ENCODE results near the gene SPINK1.
A peak's percentile ranks its signal among the peaks of the same experiment; 100 is the strongest.
"Not testable (repeated sequence)": the region's sequence is repeated elsewhere in the genome, so short reads cannot be mapped to it uniquely, and the experiment has no call there.

The SPINK1 gene, protein sequence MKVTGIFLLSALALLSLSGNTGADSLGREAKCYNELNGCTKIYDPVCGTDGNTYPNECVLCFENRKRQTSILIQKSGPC

GRCh38 chr5:147831465-147831864 is at the start of gene SPINK1:
Gene SPINK1 (minus strand): TSS chr5:147831671. CDS start chr5:147831577, 94 bp downstream.
- DNase-seq, result no peak

GRCh38 chr5:147880487-147880886 is 49.0 kb upstream of the SPINK1 start:
- no peak for DNase-seq

DNA sequence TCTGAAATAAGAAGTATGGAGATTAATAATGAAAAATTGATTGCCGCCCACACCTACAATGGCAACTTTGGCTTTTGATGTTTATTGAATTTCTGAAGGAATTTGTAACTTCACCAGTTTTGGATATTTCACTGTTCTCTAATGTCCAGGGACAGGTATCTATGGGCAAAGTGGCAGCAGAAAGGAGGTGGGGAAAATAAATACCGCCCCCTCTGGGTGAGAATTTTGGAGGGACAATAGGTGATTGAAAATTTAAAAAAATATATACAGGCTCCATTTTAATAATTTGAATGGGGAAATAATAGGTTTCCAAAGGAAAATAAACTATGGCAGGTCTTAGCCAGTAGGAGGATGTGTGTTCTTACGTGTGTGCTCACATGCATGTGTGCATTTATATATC is 48.3 kb upstream of the SPINK1 start:
- DNase-seq, result no peak

DNA sequence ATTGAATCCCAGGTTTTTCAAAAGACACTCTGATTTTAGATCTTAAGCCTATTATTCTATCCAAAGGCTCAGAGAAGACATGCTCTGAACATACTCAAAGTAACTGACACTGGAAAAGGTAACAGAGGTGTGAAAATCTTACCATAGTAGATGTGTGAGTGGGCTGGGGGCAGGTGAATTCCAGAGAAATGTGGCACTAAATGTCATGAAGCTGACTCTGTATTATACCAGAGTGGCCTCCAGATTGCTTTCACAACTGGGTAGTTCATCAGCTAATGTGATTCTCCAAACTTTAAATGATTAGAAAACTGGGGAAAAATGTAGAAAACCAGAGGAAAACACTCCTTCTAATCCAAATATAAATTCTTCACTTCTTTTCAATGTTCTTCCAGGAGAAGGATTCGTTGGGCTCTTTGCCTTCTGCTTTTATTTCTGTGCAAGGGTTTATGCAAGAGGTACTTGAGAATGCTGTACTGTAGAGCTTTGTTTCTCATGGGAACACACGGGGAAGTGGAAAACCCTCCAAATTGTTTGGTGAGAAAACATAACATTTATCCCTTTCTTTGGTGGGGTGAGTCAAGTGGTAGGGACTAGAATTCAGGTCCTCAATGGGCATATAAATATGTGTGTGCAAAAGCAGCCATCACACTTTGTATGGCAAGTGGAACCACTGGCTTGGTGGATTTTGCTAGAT is 46.7 kb upstream of the SPINK1 start, which contains the start of gene SCGB3A2:
Gene SCGB3A2 (plus strand): TSS at position 646 of the 694 bp plus-strand sequence. CDS start 93 bp downstream, outside the sequence.
- DNase-seq, result no peak

- DNase-seq, result no peak
Observed at GRCh38 chr5:147876626-147877025, 45.2 kb upstream of the SPINK1 start.

- no peak for DNase-seq
Observed at GRCh38 chr5:147876141-147876540, 44.7 kb upstream of the SPINK1 start.

- no peak for DNase-seq
Observed at GRCh38 chr5:147874910-147875367, 43.5 kb upstream of the SPINK1 start.

DNA sequence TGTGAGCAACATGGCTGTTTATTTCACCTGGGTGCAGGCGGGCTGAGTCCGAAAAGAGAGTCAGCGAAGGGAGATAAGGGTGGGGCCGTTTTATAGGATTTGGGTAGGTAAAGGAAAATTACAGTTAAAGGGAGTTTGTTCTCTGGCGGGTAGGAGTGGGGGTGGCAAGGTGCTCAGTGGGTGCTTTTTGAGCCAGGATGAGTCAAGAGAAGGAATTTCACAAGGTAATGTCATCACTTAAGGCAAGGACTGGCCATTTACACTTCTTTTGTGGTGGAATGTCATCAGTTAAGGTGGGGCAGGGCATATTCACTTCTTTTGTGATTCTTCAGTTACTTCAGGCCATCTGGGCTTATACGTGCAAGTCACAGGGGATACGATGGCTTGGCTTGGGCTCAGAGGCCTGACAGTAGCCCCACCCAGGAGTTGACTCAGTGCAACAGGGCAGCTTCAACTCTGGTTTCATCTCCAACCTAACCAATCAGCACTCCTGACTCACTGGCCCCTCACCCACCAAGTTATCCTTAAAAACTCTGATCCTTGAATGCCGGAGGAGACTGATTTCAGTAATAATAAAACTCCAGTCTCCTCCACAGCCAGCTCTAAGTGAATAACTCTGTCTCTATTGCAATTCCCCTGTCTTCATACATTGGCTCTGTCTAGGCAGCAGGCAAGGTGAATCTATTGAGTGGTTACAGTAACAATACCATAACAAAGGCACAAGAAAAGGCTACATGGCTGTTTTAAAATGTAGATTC is 42.8 kb upstream of the SPINK1 start:
- not testable (repeated sequence) for DNase-seq

DNA sequence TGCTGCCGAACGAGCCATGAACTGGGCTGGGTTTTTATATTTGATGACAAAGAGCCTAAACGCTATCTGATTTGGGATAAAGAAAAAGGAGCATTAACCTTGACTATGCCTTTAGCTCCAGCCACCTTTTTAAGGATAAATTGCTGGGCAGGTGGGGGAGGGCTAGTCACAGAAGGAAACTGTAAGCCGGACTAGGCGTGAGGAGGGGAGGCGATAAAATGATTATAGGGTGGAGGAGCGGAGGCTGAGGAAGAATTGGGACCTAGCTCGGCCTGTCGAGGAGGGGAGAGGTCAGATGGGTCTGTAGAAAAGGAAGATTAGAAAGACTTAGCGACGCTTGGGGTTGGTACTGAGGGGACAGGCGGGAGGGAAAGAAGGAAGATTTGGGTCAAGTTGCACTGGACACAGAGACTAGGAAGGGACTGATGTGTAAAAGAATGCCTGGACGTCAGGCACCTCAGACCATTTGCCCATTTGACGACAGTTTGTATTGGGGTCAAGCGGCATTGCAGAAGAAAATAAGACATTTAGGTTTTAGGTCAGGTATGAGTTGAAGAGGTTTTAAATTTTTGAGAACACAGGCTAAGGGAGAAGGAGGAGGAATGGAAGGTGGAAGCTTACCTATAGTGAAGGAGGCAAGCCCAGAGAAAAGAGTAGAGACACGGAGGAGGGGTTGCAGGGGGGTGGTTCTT is 41.4 kb upstream of the SPINK1 start:
- not testable (repeated sequence) for DNase-seq

GRCh38 chr5:147871980-147872549 is 40.6 kb upstream of the SPINK1 start:
- DNase-seq, result not testable (repeated sequence)

DNA sequence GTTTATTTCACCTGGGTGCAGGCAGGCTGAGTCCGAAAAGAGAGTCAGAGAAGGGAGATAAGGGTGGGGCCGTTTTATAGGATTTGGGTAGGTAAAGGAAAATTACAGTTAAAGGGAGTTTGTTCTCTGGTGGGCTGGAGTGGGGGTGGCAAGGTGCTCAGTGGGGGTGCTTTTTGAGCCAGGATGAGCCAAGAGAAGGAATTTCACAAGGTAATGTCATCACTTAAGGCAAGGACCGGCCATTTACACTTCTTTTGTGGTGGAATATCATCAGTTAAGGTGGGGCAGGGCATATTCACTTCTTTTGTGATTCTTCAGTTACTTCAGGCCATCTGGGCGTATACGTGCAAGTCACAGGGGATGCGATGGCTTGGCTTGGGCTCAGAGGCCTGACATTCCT is 38.4 kb upstream of the SPINK1 start:
- DNase-seq, result not testable (repeated sequence)

GRCh38 chr5:147869112-147869511 is 37.6 kb upstream of the SPINK1 start:
- DNase-seq, result no peak

GRCh38 chr5:147863454-147864158 is 32.1 kb upstream of the SPINK1 start:
- DNase-seq, result no peak

DNA sequence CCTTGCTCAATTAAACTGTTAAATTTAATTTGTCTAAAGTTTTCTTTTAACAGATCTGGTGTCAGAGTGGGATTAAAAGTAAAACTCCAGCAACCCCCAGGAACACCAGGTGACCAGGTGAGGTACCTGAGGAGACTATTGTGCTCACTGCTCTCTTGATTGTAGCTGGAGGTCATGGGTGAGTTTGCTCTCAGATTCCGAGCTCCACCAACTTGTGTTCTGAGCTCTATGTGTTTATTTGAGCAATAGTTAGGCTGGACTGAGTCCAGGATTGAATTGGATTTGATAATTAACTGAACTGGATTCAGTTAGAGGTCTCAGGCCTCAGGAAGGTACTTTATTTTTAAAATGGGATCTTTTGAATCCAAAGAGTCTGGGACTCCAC is 29.2 kb upstream of the SPINK1 start:
- no peak for DNase-seq

- DNase-seq, result no peak
Observed at GRCh38 chr5:147859962-147860640, 28.6 kb upstream of the SPINK1 start.

DNA sequence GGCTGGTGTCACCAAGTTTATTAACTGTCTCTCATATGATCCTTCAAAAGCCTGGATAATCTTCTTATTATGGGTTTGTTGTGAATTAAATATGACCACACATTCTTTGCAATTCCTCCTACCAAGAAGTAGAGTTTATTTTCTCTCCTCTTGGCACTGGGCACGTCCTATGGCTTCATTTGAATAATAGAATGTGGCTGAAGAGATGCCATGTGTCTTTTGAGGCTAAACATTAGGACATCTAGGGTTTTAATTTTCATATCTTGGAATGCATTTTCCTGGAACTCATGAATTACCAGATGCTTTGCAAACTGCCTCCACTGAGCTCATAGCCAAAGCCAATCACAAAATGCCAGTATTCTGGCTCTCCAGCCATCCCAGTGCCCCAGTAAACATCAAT is 27.1 kb upstream of the SPINK1 start:
- DNase-seq, result no peak

DNA sequence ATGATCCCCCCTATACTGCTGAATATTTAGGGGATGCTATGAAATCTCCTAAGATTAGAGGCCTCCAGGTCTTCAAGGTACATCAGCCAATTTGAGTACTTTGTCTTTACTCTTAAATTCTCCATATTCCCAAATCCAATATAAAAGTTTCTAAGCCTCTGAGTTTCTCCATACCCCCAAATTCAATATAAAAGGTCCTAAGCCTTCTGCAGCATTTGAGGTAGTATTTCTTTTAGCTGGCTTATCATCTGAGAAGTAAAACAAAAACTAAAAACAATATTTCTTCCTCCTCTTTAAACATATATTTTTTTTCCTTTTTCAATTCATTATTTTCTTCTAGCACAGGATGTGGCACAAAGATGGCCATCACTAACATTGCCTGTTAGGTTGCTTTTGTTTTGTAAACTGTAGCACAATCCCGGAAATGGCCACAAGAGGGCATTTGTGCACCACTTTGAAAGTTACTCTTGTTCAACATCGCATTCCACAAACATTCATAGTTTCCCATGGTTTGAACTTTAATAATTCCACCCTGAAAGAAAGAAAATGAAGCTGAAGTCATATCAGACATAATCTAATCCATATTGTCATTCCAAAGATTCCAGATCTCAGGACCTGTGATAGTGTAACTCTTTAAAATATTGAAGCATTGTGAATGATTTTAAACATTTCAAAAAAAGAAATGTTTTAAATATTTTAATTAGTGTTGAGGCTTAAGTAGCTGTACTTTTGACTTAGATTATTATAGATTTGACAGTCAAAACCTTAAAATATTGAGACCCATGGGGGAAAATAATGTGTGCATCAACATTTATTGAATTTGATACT is 26.0 kb upstream of the SPINK1 start:
- peak; percentile 2 for DNase-seq

GRCh38 chr5:147856801-147857200 is 25.3 kb upstream of the SPINK1 start:
- no peak for DNase-seq

- DNase-seq, result no peak
Observed at GRCh38 chr5:147855774-147856069, 24.3 kb upstream of the SPINK1 start.

DNA sequence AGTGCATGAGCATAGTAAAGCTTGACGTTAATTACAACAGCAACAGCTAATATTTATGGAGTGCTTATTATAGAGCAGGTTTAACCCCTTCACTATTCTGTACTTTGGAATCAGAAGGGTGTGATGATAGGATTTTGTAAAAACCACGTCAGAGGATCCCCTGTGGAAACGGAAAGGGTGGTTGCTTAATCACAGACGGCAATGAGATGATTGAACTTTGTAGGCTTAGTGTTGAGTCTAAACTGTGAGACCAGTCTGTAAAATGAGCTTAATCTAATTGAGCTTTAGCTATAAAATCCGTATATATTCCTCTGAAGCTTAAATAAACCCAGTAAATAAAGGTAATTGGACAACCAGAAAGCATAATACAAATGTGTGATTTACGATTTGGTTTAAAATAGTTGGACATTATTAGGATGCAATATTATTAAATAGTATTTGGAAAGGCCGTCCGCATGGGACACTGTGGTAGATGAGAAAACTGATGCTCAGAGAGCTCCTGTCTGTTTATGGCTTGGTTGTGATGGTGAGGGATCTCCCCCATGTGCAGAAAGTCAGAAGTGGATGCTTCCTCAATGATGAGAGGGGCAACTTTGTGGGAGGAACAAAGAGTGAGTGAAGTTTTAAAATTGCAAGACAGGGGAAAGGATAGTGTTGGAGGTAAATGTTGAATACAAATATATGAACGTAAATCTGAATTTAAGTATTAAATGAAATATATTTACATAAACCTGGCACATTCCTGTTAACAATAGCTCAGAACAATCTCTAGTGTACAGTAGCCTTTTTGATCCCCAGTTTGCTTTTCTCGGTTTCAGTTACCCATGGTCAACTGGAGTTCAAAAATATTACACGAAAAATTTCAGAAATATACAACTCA is 23.7 kb upstream of the SPINK1 start:
- DNase-seq, result no peak
